Thyroid gland (tissue), 4 donors: ENCODE measurements around the gene CCR5.

ENCODE experiments used
- POLR2A ChIP-seq, 2 donors: fragments of 450-650 bp; IDR thresholded peaks; one replicate each; pipeline ENCODE4 v1.6.1; 2017; ENCODE audit warnings: antibody characterized with exemption in 2 of 2, mild to moderate bottlenecking in 2 of 2, moderate library complexity in 1 of 2
- TF ChIP-seq, protein P1 (sequence below), 6 experiments: fragments of 200-600 bp in 3 of 6; fragments of 450-650 bp in 3 of 6; sonication (generic) in 3 of 6; IDR thresholded peaks; one replicate each; pipeline ENCODE4 v1.5.1; 2016 to 2019; ENCODE audit warnings: antibody characterized with exemption in 6 of 6, mild to moderate bottlenecking in 2 of 6, inconsistent platforms in 1 of 6, moderate library complexity in 1 of 6

- TF ChIP-seq, protein P1, sequence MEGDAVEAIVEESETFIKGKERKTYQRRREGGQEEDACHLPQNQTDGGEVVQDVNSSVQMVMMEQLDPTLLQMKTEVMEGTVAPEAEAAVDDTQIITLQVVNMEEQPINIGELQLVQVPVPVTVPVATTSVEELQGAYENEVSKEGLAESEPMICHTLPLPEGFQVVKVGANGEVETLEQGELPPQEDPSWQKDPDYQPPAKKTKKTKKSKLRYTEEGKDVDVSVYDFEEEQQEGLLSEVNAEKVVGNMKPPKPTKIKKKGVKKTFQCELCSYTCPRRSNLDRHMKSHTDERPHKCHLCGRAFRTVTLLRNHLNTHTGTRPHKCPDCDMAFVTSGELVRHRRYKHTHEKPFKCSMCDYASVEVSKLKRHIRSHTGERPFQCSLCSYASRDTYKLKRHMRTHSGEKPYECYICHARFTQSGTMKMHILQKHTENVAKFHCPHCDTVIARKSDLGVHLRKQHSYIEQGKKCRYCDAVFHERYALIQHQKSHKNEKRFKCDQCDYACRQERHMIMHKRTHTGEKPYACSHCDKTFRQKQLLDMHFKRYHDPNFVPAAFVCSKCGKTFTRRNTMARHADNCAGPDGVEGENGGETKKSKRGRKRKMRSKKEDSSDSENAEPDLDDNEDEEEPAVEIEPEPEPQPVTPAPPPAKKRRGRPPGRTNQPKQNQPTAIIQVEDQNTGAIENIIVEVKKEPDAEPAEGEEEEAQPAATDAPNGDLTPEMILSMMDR (IDR thresholded peaks at IDR 0.05) = no peak
- TF ChIP-seq POLR2A (IDR thresholded peaks at IDR 0.05) = no peak
Observed at GRCh38 chr3:46410669-46411068, 39.9 kb downstream of the CCR5 start.
